Cortex of kidney (tissue), 1 donor: ENCODE data around the gene XRN2.

ENCODE experiments used
- DNase-seq: peaks from one replicate; lab custom pipeline; 2025; lab: John Stamatoyannopoulos, UW

Gene XRN2

DNA sequence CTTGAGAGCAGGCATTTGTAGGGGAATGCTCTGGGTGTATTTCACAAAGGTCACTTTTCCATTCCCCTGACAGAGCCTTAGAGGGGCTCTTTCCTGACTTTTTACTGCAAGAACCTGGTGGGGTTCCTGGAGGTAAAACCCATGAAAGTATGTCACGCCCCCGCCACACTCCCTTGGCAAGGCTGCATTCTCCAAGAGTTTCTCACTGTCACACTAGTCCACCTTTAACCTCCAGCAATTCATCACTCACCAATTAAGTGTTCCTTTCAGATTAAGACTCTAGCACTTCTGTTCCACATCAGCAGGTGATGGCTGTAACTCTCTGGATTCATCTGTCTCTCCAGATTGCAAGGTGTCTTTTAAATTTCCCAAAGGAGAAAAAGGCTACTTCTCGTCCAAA, 126.9 kb downstream of the XRN2 start:
- DNase-seq = no peak

DNA sequence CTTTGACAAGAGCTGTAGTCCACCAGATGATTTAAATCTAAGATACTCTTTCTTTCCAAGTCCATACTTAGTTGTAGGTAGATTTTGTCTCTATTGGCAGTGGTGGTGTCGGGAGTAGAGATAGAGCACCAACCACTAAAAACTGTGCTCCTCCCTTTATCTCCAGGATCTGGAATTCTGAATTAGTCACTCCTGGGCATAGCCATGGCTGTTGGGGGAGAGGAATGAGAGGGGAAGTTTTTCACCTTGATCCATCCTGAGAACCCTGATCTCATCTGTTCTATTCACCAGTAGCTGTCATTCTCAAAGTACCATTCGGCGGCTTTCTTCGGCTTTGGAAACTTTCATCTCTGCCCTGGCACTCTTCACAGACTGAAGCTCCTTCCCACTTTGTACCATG, 129.8 kb downstream of the XRN2 start:
- no peak for DNase-seq

DNA sequence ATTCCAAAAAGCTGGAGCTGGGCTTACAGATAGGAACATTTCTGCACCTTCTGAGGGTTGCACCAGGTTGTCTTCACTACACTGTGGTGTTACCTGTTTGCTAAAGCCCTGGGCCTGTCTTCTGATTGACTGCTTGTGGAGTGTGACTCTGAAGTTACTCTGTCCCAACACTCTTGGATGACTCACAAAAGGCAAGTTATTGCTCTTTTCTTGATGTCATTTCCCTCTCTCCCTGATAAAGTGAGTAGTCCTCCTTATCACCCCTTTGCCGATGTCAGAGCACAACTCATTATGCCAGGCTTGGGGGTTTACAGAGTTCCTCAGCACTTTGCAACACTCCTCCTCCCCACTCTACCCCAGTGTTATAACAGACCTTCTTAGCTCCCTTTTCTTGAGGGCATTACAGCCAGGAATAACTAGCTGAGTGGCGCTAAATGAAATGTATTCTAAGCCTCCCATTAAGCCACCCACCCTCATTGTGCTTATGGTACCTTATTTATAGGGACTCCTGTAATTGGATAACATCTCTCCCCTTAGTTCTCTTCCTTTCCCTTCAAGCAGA, 130.3 kb downstream of the XRN2 start:
- no peak for DNase-seq

DNA sequence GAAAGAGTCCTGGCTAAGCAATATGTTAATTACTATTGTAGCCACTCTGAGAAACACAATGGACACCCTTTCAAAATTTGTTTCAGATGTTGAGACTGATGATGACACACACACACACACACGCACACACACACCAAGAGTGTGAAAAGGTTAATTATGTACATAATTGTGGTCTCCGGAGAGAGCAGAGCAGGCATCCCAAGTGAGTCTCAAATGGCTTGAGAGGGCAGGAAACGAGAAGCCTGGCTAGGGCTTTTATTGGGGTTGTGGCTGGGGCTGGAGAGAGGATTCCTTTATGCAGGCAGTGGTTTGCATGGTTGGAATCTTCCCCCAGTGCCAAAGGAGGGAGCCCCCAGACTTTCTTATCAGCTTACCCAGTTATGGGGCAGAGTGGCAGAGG, 132.4 kb downstream of the XRN2 start:
- DNase-seq = no peak

DNA sequence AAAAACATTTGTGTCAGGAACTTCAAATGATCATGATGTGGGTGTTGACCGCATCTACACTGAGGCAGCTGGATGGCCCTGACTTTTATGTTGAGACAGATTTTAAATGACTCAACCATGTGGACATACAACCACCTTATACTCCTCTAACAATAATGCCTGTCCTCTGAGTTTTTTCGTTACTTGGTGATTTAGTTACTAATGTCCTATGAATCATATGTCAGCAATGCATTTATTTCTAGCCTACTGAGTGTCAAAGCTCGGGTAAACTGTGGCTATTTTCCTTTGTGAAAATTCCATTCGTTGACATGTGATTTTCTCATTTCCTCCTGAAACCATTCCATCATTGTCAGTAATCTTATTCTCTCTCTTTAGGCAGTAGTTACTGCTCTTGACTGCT, 133.1 kb downstream of the XRN2 start:
- no peak for DNase-seq

DNA sequence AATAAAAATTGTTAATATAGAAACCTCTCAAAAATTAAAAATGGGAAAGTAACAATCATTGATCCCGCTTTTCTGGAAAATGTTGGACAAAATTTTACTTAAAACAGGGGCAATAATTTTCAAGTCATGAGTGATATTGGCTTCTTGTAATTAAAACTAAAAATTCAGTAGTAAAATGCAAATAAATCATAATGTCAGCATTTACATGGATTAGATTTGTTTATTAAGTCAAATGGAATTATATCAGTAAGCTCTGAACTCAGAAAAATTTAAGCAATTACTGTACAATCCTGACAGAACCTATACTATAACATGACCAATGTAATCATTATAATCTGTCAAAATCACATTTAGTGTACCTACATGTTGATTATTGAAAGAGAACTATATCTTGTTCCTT, 134.1 kb downstream of the XRN2 start:
- DNase-seq = no peak

DNA sequence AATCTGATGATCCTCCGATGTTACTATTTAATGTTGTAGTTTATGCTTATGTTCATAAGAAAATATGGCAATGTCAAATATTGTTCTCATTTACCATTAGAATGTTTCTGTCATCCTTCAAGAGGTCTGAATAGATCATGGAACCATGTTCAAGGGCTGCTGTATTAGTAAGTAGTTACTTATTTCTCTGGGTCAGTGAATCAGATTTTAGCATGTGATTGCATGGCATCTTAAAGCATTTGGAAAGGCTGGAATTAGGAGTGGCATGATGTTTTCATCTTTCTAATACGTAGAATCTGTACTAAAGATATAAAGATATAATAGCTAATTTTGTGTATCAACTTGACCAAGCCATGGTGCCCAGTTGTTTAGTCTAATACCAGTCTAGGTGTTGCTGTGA, 134.7 kb downstream of the XRN2 start:
- no peak for DNase-seq
